ENCODE results near the gene PLCD3.

- TF ChIP-seq CTCF (IDR thresholded peaks at IDR 0.05) (no peak), POLR2A (IDR thresholded peaks at IDR 0.05) (no peak)
Measured at GRCh38 chr17:45123930-45124796, 8.2 kb downstream of the PLCD3 start.

Data from Peyer's patch (tissue), 4 donors.